ENCODE measurements around the gene CORO1C. TPM values are rescaled to one million over a fixed set of nuclear protein-coding genes. Genes with fewer than 3 reads are reported as not detected.

Gene CORO1C
- total RNA-seq, 1 experiment from 2014 or later, result 138 TPM

- Histone ChIP-seq H3K36me3 (ENCODE audit: control insufficient read depth in 1 of 2, insufficient read depth in 2 of 2, low read length in 2 of 2) (no peaks in the 10 kb centered on the region), H3K4me2 (ENCODE audit: low read length) (no peak overlapping the region), H3K9ac (ENCODE audit: low read length) (no peak overlapping the region), H4K20me1 (ENCODE audit: insufficient read depth) (no peaks in the 10 kb centered on the region), H3K9me2 (ENCODE audit: insufficient read depth) (no peaks in the 10 kb centered on the region), H3K79me2 (ENCODE audit: insufficient read depth, low read length) (no peaks in the 10 kb centered on the region), H2AFZ (ENCODE audit: low read depth, low read length, poor library complexity, severe bottlenecking) (no peak overlapping the region), H3K27me3 (ENCODE audit: insufficient read depth, low read length) (no peaks in the 10 kb centered on the region), H3K4me3 (replicated peaks in 1 of 2; ENCODE audit: low read depth in 1 of 2, low read length in 2 of 2) (no peak overlapping the region), H3K4me1 (ENCODE audit: control insufficient read depth in 1 of 2, insufficient read depth in 2 of 2, low read length in 2 of 2) (peaks cover 22% of the 10 kb centered on the region in 2 experiments), H3K9me3 (ENCODE audit: control insufficient read depth in 1 of 2, insufficient read depth in 1 of 2, low read depth in 1 of 2, low read length in 2 of 2) (no peaks in the 10 kb centered on the region), H3K27ac (ENCODE audit: low read depth, low read length) (no peak overlapping the region)
- ChIA-PET RAD21 (ENCODE audit: low non-redundant PET in 1 of 2, low total read pairs in 2 of 2, uncharacterized antibody in 2 of 2, unreplicated experiment in 2 of 2) (no interaction called here), CTCF (interaction anchor here (1.0 kb wide), 1 partner anchor 10 kb away, joined by 3 read pairs; no protein-coding TSS in a partner anchor), POLR2A (no interaction called here)
- DNase-seq (ENCODE audit: low read depth, low spot score) (no peak), ATAC-seq (no peak)
- intact Hi-C loops (cut with micrococcal nuclease), result no loop called here
- no TSS peak for BruUV-seq (replicated peaks)
- TF ChIP-seq EZH2phosphoT487 (IDR thresholded peaks at IDR 0.05; ENCODE audit: borderline replicate concordance) (no peak), ZFX (IDR thresholded peaks at IDR 0.05) (no peak), TCF7L2 (IDR thresholded peaks at IDR 0.05; ENCODE audit: borderline replicate concordance, extremely low read depth, insufficient read depth, insufficient read length) (no peak), ATF3 (IDR thresholded peaks at IDR 0.05) (no peak), CBX3 (IDR thresholded peaks at IDR 0.05; ENCODE audit: low read depth) (no peak), ZBTB33 (IDR thresholded peaks at IDR 0.05; ENCODE audit: extremely low read depth, insufficient replicate concordance, low read length) (no peak), ZNF274 (IDR thresholded peaks at IDR 0.05; ENCODE audit: low read depth, low read length) (no peak), ELF1 (IDR thresholded peaks at IDR 0.05; ENCODE audit: borderline replicate concordance, low read depth) (no peak), POLR2A (IDR thresholded peaks at IDR 0.05; ENCODE audit: borderline replicate concordance, extremely low read depth, insufficient read depth, insufficient read length) (no peak)
Measured at GRCh38 chr12:108608616-108609015, 122.7 kb downstream of the CORO1C start.

Data from HCT116 (cell line).